ENCODE results near the gene ADGRV1. TPM values are rescaled to one million over a fixed set of nuclear protein-coding genes. Genes with fewer than 3 reads are reported as not detected.

The ADGRV1 gene
- total RNA-seq, 1 donor from 2014 or later, result 10.0 TPM

GRCh38 chr5:91109634-91110033 lies 551.0 kb downstream of the ADGRV1 start:
- no peak overlapping the region for H3K27ac ChIP-seq (ENCODE audit: low read depth, low read length)
- no peaks in the 10 kb centered on the region for H3K36me3 Mint-ChIP-seq (ENCODE audit: low read depth, unreplicated experiment)
- DNase-seq (ENCODE audit: low read depth) (no peak), FAIRE-seq (no peak)
- peaks cover 6% of the 10 kb centered on the region for H3K9me3 Mint-ChIP-seq (ENCODE audit: unreplicated experiment)
- no peak overlapping the region for H3K27ac Mint-ChIP-seq (ENCODE audit: unreplicated experiment)
- no peak overlapping the region for H3K4me3 Mint-ChIP-seq (ENCODE audit: unreplicated experiment)
- no peak overlapping the region for H3K4me2 ChIP-seq (ENCODE audit: low read length)
- H3K27me3 ChIP-seq (ENCODE audit: insufficient read depth, low read length), result no peaks in the 10 kb centered on the region
- no peaks in the 10 kb centered on the region for H3K4me1 ChIP-seq (ENCODE audit: insufficient read depth, low read length)
- no peak overlapping the region for H3K9ac ChIP-seq (ENCODE audit: low read length)
- H4K20me1 ChIP-seq (ENCODE audit: insufficient read depth, low read length), result no peaks in the 10 kb centered on the region
- peaks cover 6% of the 10 kb centered on the region for H3K4me1 Mint-ChIP-seq (ENCODE audit: low read depth, unreplicated experiment)
- no peak overlapping the region for H2AFZ ChIP-seq (ENCODE audit: low read depth, low read length)
- H3K36me3 ChIP-seq (ENCODE audit: insufficient read depth, low read length), result no peaks in the 10 kb centered on the region
- H3K27me3 Mint-ChIP-seq (ENCODE audit: low read depth, unreplicated experiment), result no peaks in the 10 kb centered on the region
- TF ChIP-seq EZH2 (IDR thresholded peaks at IDR 0.05; ENCODE audit: insufficient read depth, low read length) (no peak), CTCF (IDR thresholded peaks at IDR 0.05; ENCODE audit: insufficient read depth, low read depth, low read length) (no peak)
- H3K4me3 ChIP-seq (ENCODE audit: insufficient read depth, low read depth, low read length), result no peak overlapping the region
- H3K9me3 ChIP-seq (ENCODE audit: insufficient read depth, low read depth, low read length), result no peaks in the 10 kb centered on the region
- H3K79me2 ChIP-seq (ENCODE audit: insufficient read depth, low read length), result no peaks in the 10 kb centered on the region

GRCh38 chr5:91110686-91111085 lies 552.1 kb downstream of the ADGRV1 start:
- DNase-seq (ENCODE audit: low read depth) (no peak), FAIRE-seq (peak; percentile 65)
- no peak overlapping the region for H3K9ac ChIP-seq (ENCODE audit: low read length)
- Mint-ChIP-seq H3K36me3 (ENCODE audit: low read depth, unreplicated experiment) (no peaks in the 10 kb centered on the region), H3K4me1 (ENCODE audit: low read depth, unreplicated experiment) (peaks cover 10% of the 10 kb centered on the region), H3K27ac (ENCODE audit: unreplicated experiment) (no peak overlapping the region), H3K27me3 (ENCODE audit: low read depth, unreplicated experiment) (no peaks in the 10 kb centered on the region), H3K4me3 (ENCODE audit: unreplicated experiment) (no peak overlapping the region), H3K9me3 (ENCODE audit: unreplicated experiment) (no peaks in the 10 kb centered on the region)
- no peak overlapping the region for H3K4me2 ChIP-seq (ENCODE audit: low read length)
- no peaks in the 10 kb centered on the region for H3K4me1 ChIP-seq (ENCODE audit: insufficient read depth, low read length)
- no peaks in the 10 kb centered on the region for H3K36me3 ChIP-seq (ENCODE audit: insufficient read depth, low read length)
- H4K20me1 ChIP-seq (ENCODE audit: insufficient read depth, low read length), result no peaks in the 10 kb centered on the region
- no peaks in the 10 kb centered on the region for H3K79me2 ChIP-seq (ENCODE audit: insufficient read depth, low read length)
- H3K9me3 ChIP-seq (ENCODE audit: insufficient read depth, low read depth, low read length), result no peaks in the 10 kb centered on the region
- TF ChIP-seq CTCF (IDR thresholded peaks at IDR 0.05; ENCODE audit: insufficient read depth, low read depth, low read length) (no peak), EZH2 (IDR thresholded peaks at IDR 0.05; ENCODE audit: insufficient read depth, low read length) (no peak)
- no peak overlapping the region for H3K27ac ChIP-seq (ENCODE audit: low read depth, low read length)
- H3K27me3 ChIP-seq (ENCODE audit: insufficient read depth, low read length), result no peaks in the 10 kb centered on the region
- H2AFZ ChIP-seq (ENCODE audit: low read depth, low read length), result no peak overlapping the region
- no peak overlapping the region for H3K4me3 ChIP-seq (ENCODE audit: insufficient read depth, low read depth, low read length)

GRCh38 chr5:91111473-91112238 lies 553.1 kb downstream of the ADGRV1 start:
- H3K4me2 ChIP-seq (ENCODE audit: low read length), result no peak overlapping the region
- no peak overlapping the region for H3K9ac ChIP-seq (ENCODE audit: low read length)
- H4K20me1 ChIP-seq (ENCODE audit: insufficient read depth, low read length), result no peaks in the 10 kb centered on the region
- no peaks in the 10 kb centered on the region for H3K79me2 ChIP-seq (ENCODE audit: insufficient read depth, low read length)
- no peak overlapping the region for H3K27ac ChIP-seq (ENCODE audit: low read depth, low read length)
- FAIRE-seq (no peak), DNase-seq (ENCODE audit: low read depth) (no peak)
- no peak overlapping the region for H3K4me3 Mint-ChIP-seq (ENCODE audit: unreplicated experiment)
- no peaks in the 10 kb centered on the region for H3K36me3 Mint-ChIP-seq (ENCODE audit: low read depth, unreplicated experiment)
- H3K36me3 ChIP-seq (ENCODE audit: insufficient read depth, low read length), result no peaks in the 10 kb centered on the region
- H3K27ac Mint-ChIP-seq (ENCODE audit: unreplicated experiment), result no peak overlapping the region
- H3K4me3 ChIP-seq (ENCODE audit: insufficient read depth, low read depth, low read length), result no peak overlapping the region
- H3K4me1 ChIP-seq (ENCODE audit: insufficient read depth, low read length), result no peaks in the 10 kb centered on the region
- TF ChIP-seq EZH2 (IDR thresholded peaks at IDR 0.05; ENCODE audit: insufficient read depth, low read length) (no peak), CTCF (IDR thresholded peaks at IDR 0.05; ENCODE audit: insufficient read depth, low read depth, low read length) (no peak)
- no peaks in the 10 kb centered on the region for H3K9me3 ChIP-seq (ENCODE audit: insufficient read depth, low read depth, low read length)
- H2AFZ ChIP-seq (ENCODE audit: low read depth, low read length), result no peak overlapping the region
- H3K27me3 ChIP-seq (ENCODE audit: insufficient read depth, low read length), result no peaks in the 10 kb centered on the region
- H3K27me3 Mint-ChIP-seq (ENCODE audit: low read depth, unreplicated experiment), result no peaks in the 10 kb centered on the region
- H3K9me3 Mint-ChIP-seq (ENCODE audit: unreplicated experiment), result no peaks in the 10 kb centered on the region
- H3K4me1 Mint-ChIP-seq (ENCODE audit: low read depth, unreplicated experiment), result peaks cover 10% of the 10 kb centered on the region
